GM18858 (cell line): ENCODE measurements around the gene RSKR.
"Not testable (repeated sequence)": the region's sequence is repeated elsewhere in the genome, so short reads cannot be mapped to it uniquely, and the experiment has no call there.

Experiments
- ATAC-seq: cut with Tn5 transposase; IDR thresholded peaks from one replicate; pipeline ENCODE4 v1.9.1; 2021; ENCODE audit not compliant: unreplicated experiment

The RSKR gene

GRCh38 chr17:28613931-28614381 lies at the start of gene RSKR:
TSS of gene RSKR (minus strand) at chr17:28614185. CDS start at chr17:28614161, 24 bp downstream.
- ATAC-seq: no peak

GRCh38 chr17:28663723-28664122 lies 49.7 kb upstream of the RSKR start:
- no peak for ATAC-seq

GRCh38 chr17:28662527-28662829 lies 48.5 kb upstream of the RSKR start:
- ATAC-seq: no peak

- ATAC-seq: peak; percentile 50
Observed at GRCh38 chr17:28661635-28662526, 47.9 kb upstream of the RSKR start, which contains the start of the genes SDF2 and SUPT6H. TSS of gene SDF2 (minus strand) at chr17:28661906. CDS start at chr17:28661876, 30 bp downstream. TSS of gene SUPT6H (plus strand) at chr17:28662205. CDS start at chr17:28673402, 11,197 bp downstream.

GRCh38 chr17:28659497-28659881 lies 45.5 kb upstream of the RSKR start:
- ATAC-seq: not testable (repeated sequence)

GRCh38 chr17:28658766-28659496 lies 44.9 kb upstream of the RSKR start:
- not testable (repeated sequence) for ATAC-seq

GRCh38 chr17:28658342-28658741 lies 44.4 kb upstream of the RSKR start:
- ATAC-seq: not testable (repeated sequence)

GRCh38 chr17:28657756-28658155 lies 43.8 kb upstream of the RSKR start:
- ATAC-seq: no peak

- no peak for ATAC-seq
Observed at GRCh38 chr17:28655160-28655559, 41.2 kb upstream of the RSKR start.

- ATAC-seq: no peak
Observed at GRCh38 chr17:28648698-28649097, 34.7 kb upstream of the RSKR start.

GRCh38 chr17:28646039-28646754 lies 32.2 kb upstream of the RSKR start:
- no peak for ATAC-seq

GRCh38 chr17:28645576-28645939 lies 31.6 kb upstream of the RSKR start:
- ATAC-seq: no peak

- ATAC-seq: peak; percentile 68
Observed at GRCh38 chr17:28644787-28645575, 31.0 kb upstream of the RSKR start, which contains the start of gene BLTP2. TSS of gene BLTP2 (minus strand) at chr17:28645158. CDS start at chr17:28645056, 102 bp downstream.

- no peak for ATAC-seq
Observed at GRCh38 chr17:28643983-28644786, 30.2 kb upstream of the RSKR start.

- no peak for ATAC-seq
Observed at GRCh38 chr17:28641579-28641978, 27.6 kb upstream of the RSKR start.

GRCh38 chr17:28635506-28635905 lies 21.5 kb upstream of the RSKR start:
- ATAC-seq: no peak

- no peak for ATAC-seq
Observed at GRCh38 chr17:28634206-28634865, 20.4 kb upstream of the RSKR start.

- no peak for ATAC-seq
Observed at GRCh38 chr17:28626818-28627217, 12.8 kb upstream of the RSKR start.

- no peak for ATAC-seq
Observed at GRCh38 chr17:28624148-28624547, 10.2 kb upstream of the RSKR start.
